Coronary artery (tissue), 2 donors: ENCODE measurements around the gene GOLGA3.
"Not testable (repeated sequence)": the region's sequence is repeated elsewhere in the genome, so short reads cannot be mapped to it uniquely, and the experiment has no call there.

Source experiments
- DNase-seq: peaks from one replicate; pipeline ENCODE4 v3.0.0-alpha.2; 2017; ENCODE audit warnings: low spot score
- H3K27ac ChIP-seq, 2 donors: fragments of 200-600 bp; sonication (generic); one replicate each; pipeline ENCODE4 v1.5.1; 2016 to 2019
- H3K4me3 ChIP-seq: fragments of 200-600 bp; sonication (generic); 2 replicates; pipeline ENCODE4 v1.5.1; 2016; ENCODE audit warnings: mild to moderate bottlenecking, moderate library complexity
- CTCF ChIP-seq: fragments of 200-600 bp; sonication (generic); IDR thresholded peaks from one replicate; pipeline ENCODE4 v1.5.1; 2019; ENCODE audit warnings: antibody characterized with exemption

The GOLGA3 gene

DNA sequence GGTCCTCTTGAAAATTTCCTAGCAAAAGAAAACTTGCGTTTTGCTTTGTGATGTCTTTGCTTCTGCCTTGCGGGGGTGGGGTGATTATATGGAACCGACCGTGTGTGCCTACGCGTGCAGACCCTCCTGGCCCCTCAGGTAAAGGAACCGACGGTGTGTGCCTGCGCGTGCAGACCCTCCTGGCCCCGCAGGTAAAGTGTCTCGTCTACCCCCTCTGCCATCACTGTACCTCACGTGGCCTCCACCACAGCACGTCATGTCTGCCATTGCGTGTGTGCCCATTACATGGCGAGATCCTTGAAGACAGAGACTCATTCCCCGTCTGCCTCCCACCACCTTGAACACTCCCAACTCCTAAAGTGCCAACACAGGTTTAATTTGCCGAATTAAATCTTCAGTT lies 3.6 kb downstream of the GOLGA3 start:
- no peak overlapping the region for H3K27ac ChIP-seq
- no peak for TF ChIP-seq CTCF
- no peak overlapping the region for H3K4me3 ChIP-seq
- DNase-seq = no peak

DNA sequence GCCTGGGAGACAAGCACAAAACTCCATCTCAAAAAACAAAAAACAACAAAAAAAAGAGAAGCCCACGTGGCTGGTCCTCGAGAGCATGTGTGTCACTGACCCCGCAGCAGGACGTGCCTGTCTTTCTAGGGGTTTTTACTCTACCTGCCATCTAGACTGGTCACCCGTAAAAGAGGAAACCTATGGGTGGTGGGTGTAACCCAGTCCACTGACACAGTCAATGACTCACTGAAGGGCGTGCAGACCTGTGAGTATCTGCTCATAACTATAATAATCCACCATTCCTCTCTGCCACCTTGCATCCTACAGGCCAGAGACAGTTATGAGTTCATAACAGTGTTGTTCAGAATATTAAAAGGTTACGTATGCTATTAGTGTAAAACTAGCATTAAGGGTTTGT lies 4.6 kb downstream of the GOLGA3 start:
- TF ChIP-seq CTCF = no peak
- Histone ChIP-seq H3K27ac (no peak overlapping the region), H3K4me3 (no peak overlapping the region)
- no peak for DNase-seq

- DNase-seq = no peak
- Histone ChIP-seq H3K4me3 (no peak overlapping the region), H3K27ac (no peak overlapping the region)
- no peak for TF ChIP-seq CTCF
These were observed 10.1 kb downstream of the GOLGA3 start for GRCh38 chr12:132818562-132818961.

DNA sequence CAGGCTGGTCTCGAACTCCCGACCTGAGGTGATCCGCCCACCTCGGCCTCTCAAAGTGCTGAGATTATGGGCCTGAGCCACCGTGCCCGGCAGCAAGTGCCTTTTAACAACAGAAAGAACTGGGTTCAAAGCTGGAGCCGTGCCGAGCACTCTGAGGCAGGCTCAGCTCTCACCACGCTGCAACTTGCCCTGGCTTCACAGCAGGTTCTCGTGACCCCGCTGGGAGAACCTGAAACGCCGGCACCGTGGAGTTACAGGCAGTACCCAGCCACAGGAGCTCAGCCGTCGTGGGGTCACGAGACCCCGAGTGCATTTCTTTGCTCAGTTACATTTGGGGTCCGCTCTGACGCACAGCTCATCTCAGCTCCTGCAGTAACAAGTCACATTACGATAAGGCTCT lies 14.4 kb downstream of the GOLGA3 start:
- Histone ChIP-seq H3K4me3 (no peak overlapping the region), H3K27ac (no peak overlapping the region)
- DNase-seq = no peak
- TF ChIP-seq CTCF = no peak

- DNase-seq = no peak
- TF ChIP-seq CTCF = no peak
- no peak overlapping the region for H3K27ac ChIP-seq
- no peak overlapping the region for H3K4me3 ChIP-seq
These were observed 15.2 kb downstream of the GOLGA3 start for GRCh38 chr12:132813443-132813842.

GRCh38 chr12:132812631-132813305 lies 15.9 kb downstream of the GOLGA3 start:
- Histone ChIP-seq H3K27ac (no peak overlapping the region), H3K4me3 (no peak overlapping the region)
- TF ChIP-seq CTCF = no peak
- no peak for DNase-seq

DNA sequence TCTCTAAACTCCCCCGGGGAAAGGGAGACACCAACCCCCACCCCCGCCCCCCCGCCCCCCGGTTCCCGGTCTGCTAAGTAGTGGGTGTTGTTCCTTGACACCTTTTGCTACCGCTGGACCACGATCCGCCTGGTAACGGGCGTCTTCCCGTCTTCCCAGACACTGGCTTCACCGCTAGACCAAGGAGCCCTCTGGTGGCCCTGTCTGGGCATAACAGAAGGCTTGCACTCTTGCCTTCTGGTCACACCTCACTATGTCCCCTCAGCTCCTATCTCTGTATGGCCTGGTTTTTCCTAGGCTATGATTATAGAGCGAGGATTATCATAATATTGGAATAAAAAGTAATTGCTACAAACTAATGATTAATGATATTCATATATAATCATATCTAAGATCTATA lies 19.3 kb downstream of the GOLGA3 start:
- not testable (repeated sequence) for H3K4me3 ChIP-seq, H3K27ac ChIP-seq, DNase-seq
